Endodermal cell (in vitro differentiated cells): Measurements from ENCODE around the gene SBNO2. TPM values are rescaled to one million over a fixed set of nuclear protein-coding genes. Genes with fewer than 3 reads are reported as not detected.

Source experiments
- DNase-seq: peaks from one replicate; pipeline ENCODE4 v3.0.0-alpha.2; 2017
- H3K27ac ChIP-seq: 2 replicates; pipeline ENCODE4 v1.5.1; 2013; ENCODE audit warnings: mild to moderate bottlenecking, low read depth, low read length, moderate library complexity
- H3K27me3 ChIP-seq: 2 replicates; pipeline ENCODE4 v1.6.1; 2013; ENCODE audit warnings: mild to moderate bottlenecking, low read length, moderate library complexity; ENCODE audit not compliant: insufficient read depth, control insufficient read depth, poor library complexity, severe bottlenecking
- H3K36me3 ChIP-seq: 2 replicates; pipeline ENCODE4 v1.7.0; 2013; ENCODE audit warnings: mild to moderate bottlenecking, low read length, moderate library complexity; ENCODE audit not compliant: control insufficient read depth, insufficient read depth
- H3K4me1 ChIP-seq: one replicate; pipeline ENCODE4 v1.7.0; 2013; ENCODE audit warnings: low read length; ENCODE audit not compliant: control insufficient read depth, insufficient read depth
- H3K4me3 ChIP-seq: 2 replicates; pipeline ENCODE4 v1.5.1; 2013; ENCODE audit warnings: mild to moderate bottlenecking, low read length, moderate library complexity
- H3K9ac ChIP-seq: 2 replicates; pipeline ENCODE4 v1.6.1; 2013; ENCODE audit warnings: mild to moderate bottlenecking, low read length, moderate library complexity; ENCODE audit not compliant: poor library complexity, severe bottlenecking; ENCODE audit errors: extremely low read depth
- H3K9me3 ChIP-seq: 2 replicates; pipeline ENCODE4 v1.6.1; 2013; ENCODE audit warnings: mild to moderate bottlenecking, low read length, moderate library complexity; ENCODE audit not compliant: control insufficient read depth
- H3K27ac Mint-ChIP-seq: 2 replicates; pipeline ENCODE4 v1.8.0; 2020; ENCODE audit warnings: mixed read lengths
- H3K27me3 Mint-ChIP-seq: 2 replicates; pipeline ENCODE4 v1.8.0; 2021; ENCODE audit warnings: mild to moderate bottlenecking, mixed read lengths; ENCODE audit not compliant: insufficient read depth
- H3K36me3 Mint-ChIP-seq: 2 replicates; pipeline ENCODE4 v1.8.0; 2020; ENCODE audit warnings: low read depth, mixed read lengths
- H3K4me1 Mint-ChIP-seq: 2 replicates; pipeline ENCODE4 v1.8.0; 2020; ENCODE audit warnings: mixed read lengths
- H3K4me3 Mint-ChIP-seq: 2 replicates; pipeline ENCODE4 v1.8.0; 2020; ENCODE audit warnings: mild to moderate bottlenecking, moderate library complexity, mixed read lengths
- H3K9me3 Mint-ChIP-seq: 2 replicates; pipeline ENCODE4 v1.8.0; 2020; ENCODE audit warnings: mild to moderate bottlenecking, mixed read lengths
- WGBS, 2 experiments: methylation state at CpG; one replicate each; pipeline versions ENCODE4 v1.1.5 to v1.1.7; 2013; ENCODE audit warnings: missing lambda C conversion rate in 2 of 2, mixed read lengths in 1 of 2; ENCODE audit not compliant: insufficient coverage in 1 of 2, insufficient read length in 1 of 2; 5-methylcytosine and 5-hydroxymethylcytosine counted together
- total RNA-seq, 2 donors: library from RNA; stranded (reverse); fragmentation: NEBNext Ultra II Directional in 1 of 2; extraction: Animal tissue kit (Norgen Biotek cat#: 25700) in 1 of 2; gene quantifications; 2 replicates in 1 of 2; 3 replicates in 1 of 2; pipeline ENCODE4 v1.2.1, GENCODE V29; 2021
- TF ChIP-seq, protein P1 (sequence below): fragments of 200-600 bp; sonication (generic); conservative IDR thresholded peaks from 2 replicates; pipeline ENCODE4 v1.5.0; 2021; ENCODE audit warnings: antibody characterized with exemption, mild to moderate bottlenecking

Gene SBNO2
- total RNA-seq, 2 donors from 2014 or later = 43.3 to 50.4 TPM

GRCh38 chr19:1103708-1104310 is 70.3 kb downstream of the SBNO2 start, which contains the start of gene GPX4:
Gene GPX4, plus strand, starts transcription at chr19:1103994. Its CDS starts 50 bp downstream, at chr19:1104044.
- Histone ChIP-seq H3K9me3 (no peaks in the 10 kb centered on the region), H3K9ac (peak within 1 kb of the TSS; percentile 84), H3K4me3 (peak within 1 kb of the TSS; percentile 83), H3K36me3 (peaks cover 21% of the 10 kb centered on the region), H3K4me1 (peaks cover 5% of the 10 kb centered on the region), H3K27ac (peak within 1 kb of the TSS; percentile 94), H3K27me3 (no peaks in the 10 kb centered on the region)
- peak within 1 kb of the TSS; percentile 90 for H3K27ac Mint-ChIP-seq
- H3K4me3 Mint-ChIP-seq = peak within 1 kb of the TSS; percentile 71
- H3K36me3 Mint-ChIP-seq = peaks cover 7% of the 10 kb centered on the region
- no peaks in the 10 kb centered on the region for H3K27me3 Mint-ChIP-seq
- WGBS, 2 experiments = 0% methylated on average over 3 to 73 of the region's 75 CpGs
- H3K4me1 Mint-ChIP-seq = peaks cover 7% of the 10 kb centered on the region
- peak; percentile 100 for DNase-seq
- TF ChIP-seq, protein P1, sequence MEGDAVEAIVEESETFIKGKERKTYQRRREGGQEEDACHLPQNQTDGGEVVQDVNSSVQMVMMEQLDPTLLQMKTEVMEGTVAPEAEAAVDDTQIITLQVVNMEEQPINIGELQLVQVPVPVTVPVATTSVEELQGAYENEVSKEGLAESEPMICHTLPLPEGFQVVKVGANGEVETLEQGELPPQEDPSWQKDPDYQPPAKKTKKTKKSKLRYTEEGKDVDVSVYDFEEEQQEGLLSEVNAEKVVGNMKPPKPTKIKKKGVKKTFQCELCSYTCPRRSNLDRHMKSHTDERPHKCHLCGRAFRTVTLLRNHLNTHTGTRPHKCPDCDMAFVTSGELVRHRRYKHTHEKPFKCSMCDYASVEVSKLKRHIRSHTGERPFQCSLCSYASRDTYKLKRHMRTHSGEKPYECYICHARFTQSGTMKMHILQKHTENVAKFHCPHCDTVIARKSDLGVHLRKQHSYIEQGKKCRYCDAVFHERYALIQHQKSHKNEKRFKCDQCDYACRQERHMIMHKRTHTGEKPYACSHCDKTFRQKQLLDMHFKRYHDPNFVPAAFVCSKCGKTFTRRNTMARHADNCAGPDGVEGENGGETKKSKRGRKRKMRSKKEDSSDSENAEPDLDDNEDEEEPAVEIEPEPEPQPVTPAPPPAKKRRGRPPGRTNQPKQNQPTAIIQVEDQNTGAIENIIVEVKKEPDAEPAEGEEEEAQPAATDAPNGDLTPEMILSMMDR = no peak
- H3K9me3 Mint-ChIP-seq = no peaks in the 10 kb centered on the region

DNA sequence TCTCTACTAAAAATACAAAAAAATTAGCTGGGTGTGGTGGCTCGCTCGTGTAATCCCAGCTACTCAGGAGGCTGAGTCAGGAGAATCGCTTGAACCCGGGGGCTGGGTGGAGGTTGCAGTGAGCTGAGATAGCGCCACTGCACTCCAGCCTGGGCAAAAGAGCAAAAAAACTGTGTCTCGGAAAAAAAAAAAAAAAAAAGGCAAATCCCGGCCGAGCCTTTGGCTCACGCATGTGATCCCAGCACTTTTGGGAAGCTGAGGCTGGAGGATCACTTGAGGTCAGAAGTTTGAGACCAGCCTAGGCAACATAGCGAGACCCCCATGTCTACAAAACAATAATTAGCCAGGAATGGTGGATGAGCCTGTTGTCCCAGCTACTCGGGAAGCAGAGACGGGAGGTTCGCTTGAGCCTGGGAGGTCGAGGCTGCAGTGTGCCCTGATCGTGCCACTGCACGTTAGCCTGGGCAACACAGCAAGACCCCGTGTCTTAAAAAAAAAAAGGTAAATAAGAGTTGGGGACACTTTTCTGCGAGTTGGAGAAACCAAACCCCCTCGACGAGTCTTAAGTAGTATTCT is 70.8 kb downstream of the SBNO2 start:
- no peaks in the 10 kb centered on the region for H3K27me3 Mint-ChIP-seq
- peaks cover 6% of the 10 kb centered on the region for H3K36me3 Mint-ChIP-seq
- H3K27ac ChIP-seq = peak overlapping the region; percentile 58
- no peaks in the 10 kb centered on the region for H3K9me3 Mint-ChIP-seq
- DNase-seq = no peak
- 65 to 76% methylated on average over 13 to 20 of the region's 20 CpGs for WGBS, 2 experiments
- H3K27ac Mint-ChIP-seq = peak overlapping the region; percentile 90
- TF ChIP-seq, protein P1 = no peak
- H3K4me3 ChIP-seq = peak overlapping the region; percentile 70
- H3K4me1 Mint-ChIP-seq = peaks cover 7% of the 10 kb centered on the region
- peak overlapping the region; percentile 71 for H3K4me3 Mint-ChIP-seq
- no peaks in the 10 kb centered on the region for H3K9me3 ChIP-seq
- no peaks in the 10 kb centered on the region for H3K27me3 ChIP-seq
- no peak overlapping the region for H3K9ac ChIP-seq
- H3K4me1 ChIP-seq = peaks cover 5% of the 10 kb centered on the region
- peaks cover 21% of the 10 kb centered on the region for H3K36me3 ChIP-seq

GRCh38 chr19:1102407-1103131 is 71.5 kb downstream of the SBNO2 start:
- H3K27ac Mint-ChIP-seq = peak overlapping the region; percentile 48

More at GRCh38 chr19:1102407-1103131, 71.5 kb downstream of the SBNO2 start:
- no peak for DNase-seq
- H3K4me1 Mint-ChIP-seq = peaks cover 7% of the 10 kb centered on the region
- 93 to 94% methylated on average over 15 to 17 of the region's 17 CpGs for WGBS, 2 experiments
- Histone ChIP-seq H3K4me3 (no peak overlapping the region), H3K27ac (peak overlapping the region; percentile 53), H3K4me1 (peaks cover 5% of the 10 kb centered on the region), H3K9ac (no peak overlapping the region), H3K9me3 (no peaks in the 10 kb centered on the region), H3K36me3 (peaks cover 18% of the 10 kb centered on the region), H3K27me3 (no peaks in the 10 kb centered on the region)
- H3K4me3 Mint-ChIP-seq = no peak overlapping the region
- H3K9me3 Mint-ChIP-seq = no peaks in the 10 kb centered on the region
- peaks cover 6% of the 10 kb centered on the region for H3K36me3 Mint-ChIP-seq
- TF ChIP-seq, protein P1 = no peak
- no peaks in the 10 kb centered on the region for H3K27me3 Mint-ChIP-seq
